Stomach (tissue), 9 donors: ENCODE results near the gene ZNF70. TPM values are rescaled to one million over a fixed set of nuclear protein-coding genes. Genes with fewer than 3 reads are reported as not detected.
A peak's percentile ranks its signal among the peaks of the same experiment; 100 is the strongest.
"Not testable (repeated sequence)": the region's sequence is repeated elsewhere in the genome, so short reads cannot be mapped to it uniquely, and the experiment has no call there.

Source experiments
- DNase-seq, 2 donors: peaks; one replicate each; pipeline versions ENCODE4 v3.0.0 to v3.0.0-alpha.2; 2013 to 2019
- H3K27ac ChIP-seq, 5 donors: fragments of 200-600 bp in 4 of 5; sonication (generic) in 4 of 5; one replicate each; pipeline ENCODE4 v1.5.1; 2013 to 2019; ENCODE audit warnings: mild to moderate bottlenecking in 1 of 5, moderate library complexity in 1 of 5
- H3K27me3 ChIP-seq, 3 donors: fragments of 200-600 bp; sonication (generic); one replicate each; pipeline ENCODE4 v1.5.1; 2017 to 2019; ENCODE audit warnings: mixed run types in 1 of 3
- H3K36me3 ChIP-seq, 4 donors: fragments of 200-600 bp; sonication (generic); 1 replicate in 3 of 4; 2 replicates in 1 of 4; pipeline ENCODE4 v1.5.1; 2016 to 2019
- H3K4me1 ChIP-seq, 4 donors: fragments of 200-600 bp; sonication (generic); one replicate each; pipeline ENCODE4 v1.5.1; 2016 to 2019
- H3K4me3 ChIP-seq, 4 donors: fragments of 200-600 bp; sonication (generic) in 3 of 4; one replicate each; pipeline ENCODE4 v1.5.1; 2016 to 2019; ENCODE audit warnings: mild to moderate bottlenecking in 1 of 4
- H3K9me3 ChIP-seq, 4 donors: fragments of 200-600 bp; sonication (generic); one replicate each; pipeline ENCODE4 v1.5.1; 2016 to 2019
- EP300 ChIP-seq: sonication (generic); formaldehyde crosslinking; IDR thresholded peaks from one replicate; pipeline ENCODE4 v1.6.1; 2017; ENCODE audit warnings: antibody characterized with exemption
- POLR2A ChIP-seq, 4 donors: fragments of 450-650 bp; IDR thresholded peaks; one replicate each; pipeline ENCODE4 v1.6.1; 2016; ENCODE audit warnings: antibody characterized with exemption in 4 of 4, control low read depth in 2 of 4, mild to moderate bottlenecking in 1 of 4, moderate library complexity in 1 of 4
- POLR2AphosphoS5 ChIP-seq, 3 donors: sonication (generic); formaldehyde crosslinking; IDR thresholded peaks; one replicate each; pipeline ENCODE4 v1.6.1; 2016; ENCODE audit warnings: antibody characterized with exemption in 3 of 3
- WGBS, 5 donors: extraction: QIAGEN DNeasy Blood & Tissue Kit in 3 of 5; methylation state at CpG; one replicate each; pipeline versions ENCODE4 v1.1.5 to v1.1.7; 2013 to 2018; 5-methylcytosine and 5-hydroxymethylcytosine counted together
- intact Hi-C: fragments of 100-400 bp; cut with DNase I; formaldehyde crosslinking; loops from one replicate; pipeline ENCODE4 v1.15.1; 2023; ENCODE audit warnings: low total_unique reads
- polyA plus RNA-seq, 3 donors: library from polyadenylated mRNA; stranded (reverse); fragments of 200-250 nt; gene quantifications; one replicate each; pipeline ENCODE4 v1.2.3, GENCODE V29; 2013
- total RNA-seq, 5 donors: library from RNA; depleted of rRNA; stranded (reverse); fragments of >200 nt; gene quantifications; one replicate each; pipeline versions ENCODE4 v1.1.0 to v1.2.3, GENCODE V29; 2014 to 2016
- TF ChIP-seq, protein P1 (sequence below), 7 experiments: fragments of 450-650 bp in 4 of 7; fragments of 200-600 bp in 3 of 7; sonication (generic) in 3 of 7; IDR thresholded peaks; one replicate each; pipeline ENCODE4 v1.5.1; 2016 to 2019; ENCODE audit warnings: antibody characterized with exemption in 7 of 7, control low read depth in 2 of 7, mild to moderate bottlenecking in 1 of 7
- donor health status: healthy with polysubstance abuse.
- donor health status: Bipolar disorder and iron deficiency.
- donor health status: healthy.

The ZNF70 gene
- total and polyA plus RNA-seq, 8 donors: 0.58 to 9.4 (median 2.1) TPM

DNA sequence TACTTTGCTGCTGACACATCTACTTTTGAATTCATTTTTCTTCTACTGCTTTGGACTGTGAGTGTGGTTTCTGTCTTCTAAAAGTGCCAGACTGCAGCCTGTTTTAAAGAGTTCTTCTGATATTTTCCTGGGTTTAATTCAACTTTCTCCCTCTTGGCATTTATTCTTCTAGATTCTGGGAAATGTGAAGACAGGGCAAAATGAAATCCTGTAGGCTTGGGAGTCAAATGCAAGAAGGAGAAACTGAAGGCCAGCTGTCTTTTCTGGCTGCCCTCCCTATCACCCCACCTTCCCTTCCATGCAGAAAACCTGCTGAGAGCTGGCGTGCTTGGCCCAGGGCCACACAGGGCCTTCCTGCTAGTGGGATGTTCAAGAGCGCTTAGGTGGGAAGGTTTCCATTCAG, 7.6 kb downstream of the ZNF70 start:
- Histone ChIP-seq H3K27ac (peak overlapping the region in 1 of 5 donors; percentile 17), H3K4me3 (no peak overlapping the region), H3K27me3 (no peaks in the 10 kb centered on the region), H3K4me1 (peaks cover 0 to 17% (median 2%) of the 10 kb centered on the region in 4 donors), H3K36me3 (peaks cover 13 to 49% (median 44%) of the 10 kb centered on the region in 4 donors), H3K9me3 (no peaks in the 10 kb centered on the region)
- peak in 1 of 2 donors; percentile 70 for DNase-seq
- TF ChIP-seq POLR2A (IDR thresholded peaks at IDR 0.05) (no peak), EP300 (no peak), POLR2AphosphoS5 (IDR thresholded peaks at IDR 0.05) (no peak)
- TF ChIP-seq, protein P1, sequence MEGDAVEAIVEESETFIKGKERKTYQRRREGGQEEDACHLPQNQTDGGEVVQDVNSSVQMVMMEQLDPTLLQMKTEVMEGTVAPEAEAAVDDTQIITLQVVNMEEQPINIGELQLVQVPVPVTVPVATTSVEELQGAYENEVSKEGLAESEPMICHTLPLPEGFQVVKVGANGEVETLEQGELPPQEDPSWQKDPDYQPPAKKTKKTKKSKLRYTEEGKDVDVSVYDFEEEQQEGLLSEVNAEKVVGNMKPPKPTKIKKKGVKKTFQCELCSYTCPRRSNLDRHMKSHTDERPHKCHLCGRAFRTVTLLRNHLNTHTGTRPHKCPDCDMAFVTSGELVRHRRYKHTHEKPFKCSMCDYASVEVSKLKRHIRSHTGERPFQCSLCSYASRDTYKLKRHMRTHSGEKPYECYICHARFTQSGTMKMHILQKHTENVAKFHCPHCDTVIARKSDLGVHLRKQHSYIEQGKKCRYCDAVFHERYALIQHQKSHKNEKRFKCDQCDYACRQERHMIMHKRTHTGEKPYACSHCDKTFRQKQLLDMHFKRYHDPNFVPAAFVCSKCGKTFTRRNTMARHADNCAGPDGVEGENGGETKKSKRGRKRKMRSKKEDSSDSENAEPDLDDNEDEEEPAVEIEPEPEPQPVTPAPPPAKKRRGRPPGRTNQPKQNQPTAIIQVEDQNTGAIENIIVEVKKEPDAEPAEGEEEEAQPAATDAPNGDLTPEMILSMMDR (IDR thresholded peaks at IDR 0.05): no peak
- 61 to 92% (median 90%) methylated on average over 2 of the region's 2 CpGs for WGBS, 5 donors
- intact Hi-C loops: no loop called here

DNA sequence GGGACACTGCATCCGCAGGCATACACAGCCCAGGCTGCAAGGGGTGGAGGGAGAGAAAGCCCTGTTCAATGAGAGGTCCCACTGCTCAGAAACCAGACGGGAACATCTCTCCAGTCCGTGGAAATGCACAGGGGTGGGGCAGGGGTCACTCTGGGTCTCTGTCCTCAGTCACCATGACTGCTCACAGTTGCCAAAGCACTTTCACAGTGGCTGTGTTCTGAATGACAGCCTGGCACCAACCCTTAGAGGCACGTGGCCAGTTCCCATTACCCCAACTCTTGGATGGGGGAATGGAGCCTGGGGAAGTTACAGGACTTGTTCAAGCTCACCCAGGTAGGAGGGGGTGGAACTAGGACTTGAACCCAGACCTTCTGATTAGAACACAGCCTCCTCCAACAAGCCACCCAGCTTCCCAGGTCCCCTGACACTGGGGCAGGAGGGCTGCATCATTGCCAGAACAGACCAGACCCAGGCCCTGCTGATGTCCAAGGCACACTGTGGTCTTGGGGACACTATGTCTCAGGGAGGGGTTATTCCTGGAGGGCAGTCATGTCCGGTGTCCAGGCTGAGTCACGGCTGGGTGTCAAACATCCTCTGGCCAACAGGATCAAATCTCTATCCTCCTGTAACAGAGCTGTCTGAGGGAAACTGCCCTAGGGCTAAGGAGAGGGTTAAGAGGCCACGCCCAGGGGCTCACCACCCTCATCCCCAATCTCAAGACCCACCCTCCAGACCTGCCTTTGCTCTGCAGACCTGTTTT, 8.2 kb downstream of the ZNF70 start:
- Histone ChIP-seq H3K27ac (peak overlapping the region in 1 of 5 donors; percentile 17), H3K27me3 (no peaks in the 10 kb centered on the region), H3K9me3 (no peaks in the 10 kb centered on the region), H3K36me3 (peaks cover 13 to 49% (median 44%) of the 10 kb centered on the region in 4 donors), H3K4me3 (no peak overlapping the region), H3K4me1 (peaks cover 0 to 17% (median 2%) of the 10 kb centered on the region in 4 donors)
- WGBS, 5 donors: 74 to 93% (median 82%) methylated on average over 5 to 7 of the region's 7 CpGs
- no peak for TF ChIP-seq POLR2AphosphoS5 (IDR thresholded peaks at IDR 0.05)
- TF ChIP-seq, protein P1 (IDR thresholded peaks at IDR 0.05): no peak
- no peak for TF ChIP-seq POLR2A (IDR thresholded peaks at IDR 0.05)
- no peak for TF ChIP-seq EP300
- DNase-seq: no peak
- intact Hi-C loops: no loop called here

DNA sequence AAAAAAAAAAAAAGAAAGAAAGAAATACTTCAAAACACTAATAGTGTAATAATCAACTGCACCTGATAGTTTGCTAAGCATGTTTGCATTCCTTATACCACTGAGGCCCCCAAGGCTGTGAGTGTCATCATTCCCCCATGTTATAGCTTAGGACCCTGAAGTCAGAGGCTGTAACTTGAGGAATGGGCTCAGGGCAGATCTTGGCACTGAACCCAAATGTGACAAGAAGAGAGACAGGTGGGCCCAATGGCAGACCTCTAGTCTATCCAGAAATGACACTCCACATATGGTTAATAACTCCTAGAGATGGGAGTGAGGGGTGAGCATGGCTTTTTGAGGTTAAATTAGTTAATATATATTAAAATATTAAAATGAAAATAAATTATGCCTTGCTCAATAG, 13.2 kb downstream of the ZNF70 start:
- Histone ChIP-seq H3K36me3 (peaks cover 0 to 18% (median 16%) of the 10 kb centered on the region in 4 donors), H3K9me3 (no peaks in the 10 kb centered on the region), H3K27me3 (no peaks in the 10 kb centered on the region), H3K27ac (no peak overlapping the region), H3K4me3 (no peak overlapping the region), H3K4me1 (peaks cover 0 to 9% (median 0%) of the 10 kb centered on the region in 4 donors)
- DNase-seq: no peak
- no peak for TF ChIP-seq POLR2A (IDR thresholded peaks at IDR 0.05)
- TF ChIP-seq, protein P1 (IDR thresholded peaks at IDR 0.05): no peak
- TF ChIP-seq EP300: no peak
- intact Hi-C loops: no loop called here

DNA sequence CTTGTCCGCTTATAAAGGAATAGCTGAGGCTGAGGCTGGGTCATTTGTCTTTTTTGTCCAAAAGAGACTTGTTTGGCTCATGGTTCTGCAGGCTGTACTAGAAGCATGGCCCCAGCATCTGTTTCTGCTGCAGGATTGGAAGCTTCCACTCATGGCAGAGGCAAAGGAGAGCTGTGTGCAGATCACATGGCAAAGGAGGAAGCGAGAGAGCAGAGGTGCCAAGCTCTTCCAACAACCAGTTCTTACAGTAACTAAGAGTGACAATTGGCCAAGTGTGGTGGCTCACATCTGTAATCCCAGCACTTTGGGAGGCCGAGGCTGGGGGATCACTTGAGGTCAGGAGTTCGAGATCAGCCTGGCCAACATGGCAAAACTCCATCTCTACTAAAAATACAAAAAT, 22.8 kb downstream of the ZNF70 start:
- H3K36me3 ChIP-seq, H3K27me3 ChIP-seq, H3K9me3 ChIP-seq, H3K4me3 ChIP-seq, H3K27ac ChIP-seq, DNase-seq, intact Hi-C loops, H3K4me1 ChIP-seq: not testable (repeated sequence)
- WGBS, 5 donors: 76 to 92% (median 82%) methylated on average over 4 of the region's 4 CpGs

DNA sequence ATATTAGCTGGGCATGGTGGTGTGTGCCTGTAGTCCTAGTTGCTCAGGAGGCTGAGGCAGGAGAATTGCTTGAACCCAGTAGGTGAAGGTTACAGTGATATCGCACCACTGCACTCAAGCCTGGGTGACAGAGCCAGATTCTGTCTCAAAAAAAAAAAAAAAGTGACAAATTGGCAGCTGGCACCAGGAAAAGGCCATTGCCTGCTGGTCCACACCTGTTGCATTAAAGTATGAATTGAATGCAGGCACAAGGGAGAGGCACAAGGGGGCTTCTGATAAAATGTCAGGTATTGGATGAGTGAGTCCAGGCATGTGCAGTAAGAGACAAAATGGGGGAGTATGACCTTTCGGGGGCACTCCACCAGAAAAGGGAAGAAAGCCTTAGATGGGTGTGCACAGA, 28.2 kb downstream of the ZNF70 start:
- Histone ChIP-seq H3K9me3 (no peaks in the 10 kb centered on the region), H3K27ac (no peak overlapping the region), H3K27me3 (no peaks in the 10 kb centered on the region), H3K36me3 (no peaks in the 10 kb centered on the region), H3K4me1 (no peaks in the 10 kb centered on the region), H3K4me3 (no peak overlapping the region)
- TF ChIP-seq POLR2A (IDR thresholded peaks at IDR 0.05) (no peak), EP300 (no peak), POLR2AphosphoS5 (IDR thresholded peaks at IDR 0.05) (no peak)
- TF ChIP-seq, protein P1 (IDR thresholded peaks at IDR 0.05): no peak
- intact Hi-C loops: no loop called here
- 56 to 71% (median 60%) methylated on average over 2 of the region's 2 CpGs for WGBS, 5 donors
- no peak for DNase-seq
